Smooth muscle cell (in vitro differentiated cells): Measurements from ENCODE around the gene FAM3C. TPM values are rescaled to one million over a fixed set of nuclear protein-coding genes. Genes with fewer than 3 reads are reported as not detected.

Experiments
- DNase-seq: peaks from one replicate; lab custom pipeline; 2025; ENCODE audit not compliant: unreplicated experiment; lab: John Stamatoyannopoulos, UW
- H2AFZ ChIP-seq: fragments of 200-600 bp; sonication (generic); 2 replicates; pipeline ENCODE4 v1.6.0; 2016; ENCODE audit warnings: antibody characterized with exemption, low read depth, mild to moderate bottlenecking
- H3F3A ChIP-seq: fragments of 200-600 bp; sonication (generic); 2 replicates; pipeline ENCODE4 v1.6.0; 2017; ENCODE audit warnings: antibody characterized with exemption, low read depth
- H3K27ac ChIP-seq: fragments of 200-600 bp; sonication (generic); 2 replicates; pipeline ENCODE4 v1.5.1; 2016; ENCODE audit warnings: low read depth, mild to moderate bottlenecking
- H3K27me3 ChIP-seq: fragments of 200-600 bp; sonication (generic); 2 replicates; pipeline ENCODE4 v1.6.1; 2016; ENCODE audit warnings: low read depth, mild to moderate bottlenecking
- H3K36me3 ChIP-seq: fragments of 200-600 bp; sonication (generic); 2 replicates; pipeline ENCODE4 v1.5.1; 2016; ENCODE audit warnings: low read depth
- H3K4me1 ChIP-seq: fragments of 200-600 bp; sonication (generic); 2 replicates; pipeline ENCODE4 v1.5.1; 2016; ENCODE audit warnings: low read depth
- H3K4me2 ChIP-seq: fragments of 200-600 bp; sonication (generic); 2 replicates; pipeline ENCODE4 v1.6.0; 2016; ENCODE audit warnings: mild to moderate bottlenecking
- H3K4me3 ChIP-seq: fragments of 200-600 bp; sonication (generic); 2 replicates; pipeline ENCODE4 v1.5.1; 2016; ENCODE audit warnings: mild to moderate bottlenecking
- H3K79me2 ChIP-seq: fragments of 200-600 bp; sonication (generic); 2 replicates; pipeline ENCODE4 v1.6.0; 2016; ENCODE audit warnings: low read depth, mild to moderate bottlenecking
- H3K9ac ChIP-seq: fragments of 200-600 bp; sonication (generic); 2 replicates; pipeline ENCODE4 v1.6.0; 2016; ENCODE audit warnings: low read depth
- H3K9me3 ChIP-seq: fragments of 200-600 bp; sonication (generic); replicated peaks from 2 replicates; pipeline ENCODE4 v1.5.1; 2016; ENCODE audit warnings: low read depth
- H4K20me1 ChIP-seq: fragments of 200-600 bp; sonication (generic); 2 replicates; pipeline ENCODE4 v1.6.0; 2016; ENCODE audit warnings: low read depth
- WGBS: methylation state at CpG from one replicate; pipeline ENCODE4 v1.1.7; 2016; ENCODE audit warnings: low lambda C conversion rate; 5-methylcytosine and 5-hydroxymethylcytosine counted together
- polyA plus RNA-seq: library from polyadenylated mRNA; unstranded; fragments of >200 nt; fragmentation: Nextera tagmentation; extraction: Ambion mirVana; gene quantifications from 2 replicates; pipeline ENCODE4 v1.2.1, GENCODE V29; 2016
- total RNA-seq: library from RNA; depleted of rRNA; stranded (reverse); fragments of >200 nt; gene quantifications from 2 replicates; pipeline ENCODE4 v1.2.3, GENCODE V29; 2014
- TF ChIP-seq, protein P1 (sequence below): fragments of 200-600 bp; sonication (generic); IDR thresholded peaks from 2 replicates; pipeline ENCODE4 v1.5.1; 2017; ENCODE audit warnings: borderline replicate concordance, mild to moderate bottlenecking, antibody characterized with exemption; ENCODE audit not compliant: insufficient read depth, poor library complexity, severe bottlenecking

FAM3C gene
- total and polyA plus RNA-seq, 2 experiments from 2014 or later = 83.9 to 101 TPM

GRCh38 chr7:121341933-121342332 is 54.2 kb downstream of the FAM3C start:
- H3K4me2 ChIP-seq = no peak overlapping the region
- no peak overlapping the region for H3K9ac ChIP-seq
- H3K4me3 ChIP-seq = no peak overlapping the region
- no peak overlapping the region for H2AFZ ChIP-seq
- H3K4me1 ChIP-seq = no peaks in the 10 kb centered on the region
- no peaks in the 10 kb centered on the region for H3K36me3 ChIP-seq
- TF ChIP-seq, protein P1, sequence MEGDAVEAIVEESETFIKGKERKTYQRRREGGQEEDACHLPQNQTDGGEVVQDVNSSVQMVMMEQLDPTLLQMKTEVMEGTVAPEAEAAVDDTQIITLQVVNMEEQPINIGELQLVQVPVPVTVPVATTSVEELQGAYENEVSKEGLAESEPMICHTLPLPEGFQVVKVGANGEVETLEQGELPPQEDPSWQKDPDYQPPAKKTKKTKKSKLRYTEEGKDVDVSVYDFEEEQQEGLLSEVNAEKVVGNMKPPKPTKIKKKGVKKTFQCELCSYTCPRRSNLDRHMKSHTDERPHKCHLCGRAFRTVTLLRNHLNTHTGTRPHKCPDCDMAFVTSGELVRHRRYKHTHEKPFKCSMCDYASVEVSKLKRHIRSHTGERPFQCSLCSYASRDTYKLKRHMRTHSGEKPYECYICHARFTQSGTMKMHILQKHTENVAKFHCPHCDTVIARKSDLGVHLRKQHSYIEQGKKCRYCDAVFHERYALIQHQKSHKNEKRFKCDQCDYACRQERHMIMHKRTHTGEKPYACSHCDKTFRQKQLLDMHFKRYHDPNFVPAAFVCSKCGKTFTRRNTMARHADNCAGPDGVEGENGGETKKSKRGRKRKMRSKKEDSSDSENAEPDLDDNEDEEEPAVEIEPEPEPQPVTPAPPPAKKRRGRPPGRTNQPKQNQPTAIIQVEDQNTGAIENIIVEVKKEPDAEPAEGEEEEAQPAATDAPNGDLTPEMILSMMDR = no peak
- peaks cover 14% of the 10 kb centered on the region for H3F3A ChIP-seq
- H3K79me2 ChIP-seq = no peaks in the 10 kb centered on the region
- H3K27me3 ChIP-seq = no peaks in the 10 kb centered on the region
- no peak for DNase-seq
- no peaks in the 10 kb centered on the region for H4K20me1 ChIP-seq
- no peaks in the 10 kb centered on the region for H3K9me3 ChIP-seq
- H3K27ac ChIP-seq = no peak overlapping the region

DNA sequence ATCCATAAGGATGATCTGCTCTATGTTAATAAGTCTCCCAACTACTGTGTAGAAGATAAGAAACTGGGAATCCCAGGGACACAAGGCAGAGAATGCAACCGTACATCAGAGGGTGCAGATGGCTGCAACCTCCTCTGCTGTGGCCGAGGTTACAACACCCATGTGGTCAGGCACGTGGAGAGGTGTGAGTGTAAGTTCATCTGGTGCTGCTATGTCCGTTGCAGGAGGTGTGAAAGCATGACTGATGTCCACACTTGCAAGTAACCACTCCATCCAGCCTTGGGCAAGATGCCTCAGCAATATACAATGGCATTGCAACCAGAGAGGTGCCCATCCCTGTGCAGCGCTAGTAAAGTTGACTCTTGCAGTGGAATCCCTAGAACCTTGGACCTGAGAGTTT is 57.0 kb downstream of the FAM3C start:
- Histone ChIP-seq H4K20me1 (no peaks in the 10 kb centered on the region), H3K9ac (no peak overlapping the region), H3K4me2 (no peak overlapping the region), H3K9me3 (no peaks in the 10 kb centered on the region), H2AFZ (no peak overlapping the region), H3F3A (no peaks in the 10 kb centered on the region), H3K4me1 (no peaks in the 10 kb centered on the region), H3K36me3 (no peaks in the 10 kb centered on the region), H3K27ac (no peak overlapping the region), H3K79me2 (no peaks in the 10 kb centered on the region), H3K27me3 (peaks cover 7% of the 10 kb centered on the region), H3K4me3 (no peak overlapping the region)
- TF ChIP-seq, protein P1 = no peak
- 83% methylated on average over 5 of the region's 5 CpGs for WGBS
- DNase-seq = no peak

DNA sequence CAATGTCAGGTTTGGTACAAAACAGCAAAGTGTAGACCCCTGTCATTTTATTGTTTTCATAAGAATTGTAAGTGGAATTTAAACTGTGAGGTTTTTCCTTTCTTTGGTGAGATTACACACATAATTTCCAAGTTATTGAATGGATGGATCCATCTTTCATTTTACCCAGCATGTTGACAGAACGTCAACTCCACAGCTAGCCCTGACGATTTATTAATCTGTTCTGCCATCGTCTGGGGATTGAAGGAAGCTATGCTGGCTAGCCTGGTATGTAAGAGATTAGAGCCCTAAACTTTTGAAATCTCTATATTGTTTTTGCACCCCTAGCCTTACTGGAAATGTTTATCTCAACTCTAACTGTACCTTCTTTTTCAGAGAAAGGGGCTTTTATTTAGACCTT is 58.7 kb downstream of the FAM3C start:
- Histone ChIP-seq H3K9me3 (no peaks in the 10 kb centered on the region), H3K79me2 (no peaks in the 10 kb centered on the region), H3K4me2 (no peak overlapping the region), H4K20me1 (no peaks in the 10 kb centered on the region), H3K4me3 (no peak overlapping the region), H3K4me1 (no peaks in the 10 kb centered on the region), H3F3A (no peaks in the 10 kb centered on the region), H3K27me3 (peaks cover 20% of the 10 kb centered on the region), H3K9ac (no peak overlapping the region), H2AFZ (no peak overlapping the region), H3K27ac (no peak overlapping the region), H3K36me3 (no peaks in the 10 kb centered on the region)
- no peak for DNase-seq
- WGBS = 32% methylated on average over 3 of the region's 3 CpGs
- TF ChIP-seq, protein P1 = no peak

- DNase-seq = no peak
- H3K4me3 ChIP-seq = no peak overlapping the region
- WGBS = 76% methylated on average over 3 of the region's 3 CpGs
- H3K4me1 ChIP-seq = no peaks in the 10 kb centered on the region
- H2AFZ ChIP-seq = no peak overlapping the region
- no peaks in the 10 kb centered on the region for H4K20me1 ChIP-seq
- H3K36me3 ChIP-seq = no peaks in the 10 kb centered on the region
- H3K4me2 ChIP-seq = no peak overlapping the region
- H3K27ac ChIP-seq = no peak overlapping the region
- no peaks in the 10 kb centered on the region for H3K79me2 ChIP-seq
- H3K9ac ChIP-seq = no peak overlapping the region
- H3K9me3 ChIP-seq = no peaks in the 10 kb centered on the region
- no peaks in the 10 kb centered on the region for H3F3A ChIP-seq
- TF ChIP-seq, protein P1 = no peak
- H3K27me3 ChIP-seq = peaks cover 29% of the 10 kb centered on the region
Measured at GRCh38 chr7:121336579-121336978, 59.5 kb downstream of the FAM3C start.
